Stimulated activated CD4-positive, alpha-beta T cell treated with anti-CD3 and anti-CD28 coated beads, Interleukin-12 subunit alpha, Interleukin-12 subunit beta, amount 100 ng/mL, for 24 hours (primary cell): ENCODE results near the gene SLC9B2.
"Not testable (repeated sequence)": the region's sequence is repeated elsewhere in the genome, so short reads cannot be mapped to it uniquely, and the experiment has no call there.

Experiments used
- DNase-seq, 2 experiments: peaks; one replicate each; pipeline ENCODE4 v3.0.0-alpha.2; 2020; ENCODE audit warnings: low read depth in 2 of 2

The SLC9B2 gene

GRCh38 chr4:103019308-103020124 is 57.0 kb downstream of the SLC9B2 start, which contains the start of gene SLC9B1:
SLC9B1 (minus strand) TSS chr4:103019705; CDS start chr4:102991711, 27,994 bp downstream.
- DNase-seq: peak; percentile 85 to 93

GRCh38 chr4:103018391-103019307 is 57.9 kb downstream of the SLC9B2 start:
- no peak for DNase-seq

- DNase-seq: no peak
Measured at GRCh38 chr4:103012551-103012950, 64.0 kb downstream of the SLC9B2 start.

- DNase-seq: no peak
Measured at GRCh38 chr4:103012060-103012459, 64.5 kb downstream of the SLC9B2 start.

- DNase-seq: no peak
Measured at GRCh38 chr4:103011378-103012025, 65.1 kb downstream of the SLC9B2 start.

GRCh38 chr4:103010804-103011203 is 65.8 kb downstream of the SLC9B2 start:
- no peak for DNase-seq

GRCh38 chr4:103008875-103009729 is 67.5 kb downstream of the SLC9B2 start:
- DNase-seq: no peak

- DNase-seq: no peak
Measured at GRCh38 chr4:103002551-103002950, 74.0 kb downstream of the SLC9B2 start.

- DNase-seq: no peak
Measured at GRCh38 chr4:102994803-102995202, 81.8 kb downstream of the SLC9B2 start.

- not testable (repeated sequence) for DNase-seq
Measured at GRCh38 chr4:102993985-102994384, 82.6 kb downstream of the SLC9B2 start.

GRCh38 chr4:102988429-102989020 is 88.0 kb downstream of the SLC9B2 start:
- no peak for DNase-seq

GRCh38 chr4:102981005-102981404 is 95.6 kb downstream of the SLC9B2 start:
- DNase-seq: no peak
